ENCODE data around the gene PLCE1. TPM values are rescaled to one million over a fixed set of nuclear protein-coding genes. Genes with fewer than 3 reads are reported as not detected.

PLCE1 gene
- total RNA-seq, 1 donor from 2014 or later, result 6.1 TPM

- Mint-ChIP-seq H3K27ac (ENCODE audit: unreplicated experiment) (no peak overlapping the region), H3K27me3 (ENCODE audit: low read depth) (no peaks in the 10 kb centered on the region), H3K9me3 (peaks cover 15% of the 10 kb centered on the region), H3K4me1 (no peaks in the 10 kb centered on the region), H3K4me3 (no peak overlapping the region), H3K36me3 (ENCODE audit: low read depth) (peaks cover 10% of the 10 kb centered on the region)
- DNase-seq (ENCODE audit: low read depth, low spot score), result no peak
- no peak for TF ChIP-seq CTCF (conservative IDR thresholded peaks at IDR 0.05)
Observed at GRCh38 chr10:94011296-94011695, 17.6 kb downstream of the PLCE1 start.

- no peak for TF ChIP-seq CTCF (conservative IDR thresholded peaks at IDR 0.05)
- Mint-ChIP-seq H3K4me1 (no peaks in the 10 kb centered on the region), H3K27me3 (ENCODE audit: low read depth) (no peaks in the 10 kb centered on the region), H3K27ac (ENCODE audit: unreplicated experiment) (no peak overlapping the region), H3K4me3 (no peak overlapping the region), H3K9me3 (peaks cover 10% of the 10 kb centered on the region), H3K36me3 (ENCODE audit: low read depth) (peaks cover 10% of the 10 kb centered on the region)
- DNase-seq (ENCODE audit: low read depth, low spot score), result no peak
Observed at GRCh38 chr10:94012834-94013233, 19.1 kb downstream of the PLCE1 start.

- Mint-ChIP-seq H3K4me1 (no peaks in the 10 kb centered on the region), H3K4me3 (no peak overlapping the region), H3K9me3 (peaks cover 10% of the 10 kb centered on the region), H3K27ac (ENCODE audit: unreplicated experiment) (no peak overlapping the region), H3K36me3 (ENCODE audit: low read depth) (peaks cover 10% of the 10 kb centered on the region), H3K27me3 (ENCODE audit: low read depth) (no peaks in the 10 kb centered on the region)
- no peak for TF ChIP-seq CTCF (conservative IDR thresholded peaks at IDR 0.05)
- no peak for DNase-seq (ENCODE audit: low read depth, low spot score)
Observed at GRCh38 chr10:94013331-94013760, 19.6 kb downstream of the PLCE1 start.

GRCh38 chr10:94014304-94014703 lies 20.6 kb downstream of the PLCE1 start:
- H3K27ac Mint-ChIP-seq (ENCODE audit: unreplicated experiment), result no peak overlapping the region
- peaks cover 2% of the 10 kb centered on the region for H3K9me3 Mint-ChIP-seq
- no peaks in the 10 kb centered on the region for H3K4me1 Mint-ChIP-seq
- no peaks in the 10 kb centered on the region for H3K27me3 Mint-ChIP-seq (ENCODE audit: low read depth)
- TF ChIP-seq CTCF (conservative IDR thresholded peaks at IDR 0.05), result no peak
- DNase-seq (ENCODE audit: low read depth, low spot score), result no peak
- H3K36me3 Mint-ChIP-seq (ENCODE audit: low read depth), result peaks cover 9% of the 10 kb centered on the region
- no peak overlapping the region for H3K4me3 Mint-ChIP-seq

GRCh38 chr10:94016727-94017714 lies 23.3 kb downstream of the PLCE1 start:
- Mint-ChIP-seq H3K27me3 (ENCODE audit: low read depth) (no peaks in the 10 kb centered on the region), H3K4me3 (no peak overlapping the region), H3K36me3 (ENCODE audit: low read depth) (no peaks in the 10 kb centered on the region), H3K4me1 (no peaks in the 10 kb centered on the region), H3K9me3 (no peaks in the 10 kb centered on the region), H3K27ac (ENCODE audit: unreplicated experiment) (no peak overlapping the region)
- DNase-seq (ENCODE audit: low read depth, low spot score), result no peak
- no peak for TF ChIP-seq CTCF (conservative IDR thresholded peaks at IDR 0.05)

All from neural crest cell (in vitro differentiated cells).